Measurements from ENCODE around the gene NR1D1.

- TF ChIP-seq EZH2phosphoT487 (IDR thresholded peaks at IDR 0.05; ENCODE audit: insufficient read depth, low read depth) = no peak
- no peak for TF ChIP-seq EZH2 (IDR thresholded peaks at IDR 0.05; ENCODE audit: insufficient read depth, poor library complexity, severe bottlenecking)
These were observed 11.1 kb downstream of the NR1D1 start for GRCh38 chr17:40089077-40089895.
